ENCODE results near the gene PALD1. TPM values are rescaled to one million over a fixed set of nuclear protein-coding genes. Genes with fewer than 3 reads are reported as not detected.

The PALD1 gene
- polyA plus RNA-seq, 1 experiment, result 0.17 TPM

DNA sequence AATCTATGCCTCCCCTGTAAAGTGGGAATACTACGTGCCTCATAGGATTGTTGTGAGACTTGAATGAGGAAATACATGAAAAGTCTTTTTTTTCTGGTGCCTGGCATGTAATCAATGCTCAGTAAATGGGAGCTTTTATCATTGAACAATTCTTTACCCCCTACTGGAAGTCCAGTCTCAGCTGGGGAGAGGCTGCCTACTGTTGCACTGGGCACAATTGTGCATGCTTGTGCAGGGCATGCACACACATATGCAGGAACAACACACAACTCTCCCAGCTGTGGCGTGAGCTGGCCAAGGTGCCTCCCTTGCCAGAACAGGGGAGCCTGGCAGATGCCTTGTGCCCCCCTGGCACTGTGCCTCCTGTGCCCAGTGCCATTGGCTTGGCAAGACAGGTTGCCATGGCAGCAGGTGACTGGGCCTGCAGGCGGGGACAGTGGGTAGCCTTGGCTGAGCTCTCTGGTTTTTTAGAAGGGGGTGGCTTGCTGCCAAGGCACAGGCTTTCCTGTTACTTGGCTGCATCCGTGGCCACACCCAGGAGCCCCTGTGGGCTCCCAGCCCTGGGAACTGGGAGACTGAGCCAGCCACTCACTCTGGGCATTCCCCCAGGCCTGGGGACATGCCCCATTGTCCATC lies 16.1 kb upstream of the PALD1 start:
- no peaks in the 10 kb centered on the region for H3K9me3 ChIP-seq (ENCODE audit: control insufficient read depth, insufficient read depth, low read length)
- no peak overlapping the region for H3K27ac ChIP-seq (ENCODE audit: low read depth, low read length)
- ChIA-PET CTCF (interaction anchor here (1.5 to 2.4 kb wide), 5 partner anchors 11 to 296 kb away, joined by 4 to 19 read pairs (median 13); no protein-coding TSS in a partner anchor), POLR2A (interaction anchor here (0.7 kb wide), 1 partner anchor 1521 kb away, joined by 3 read pairs; no protein-coding TSS in a partner anchor)
- no peak for DNase-seq (ENCODE audit: low read depth, low spot score)
- peaks cover 20% of the 10 kb centered on the region for H3K27me3 ChIP-seq (ENCODE audit: control insufficient read depth, insufficient read depth, low read length)
- TF ChIP-seq, protein P1, sequence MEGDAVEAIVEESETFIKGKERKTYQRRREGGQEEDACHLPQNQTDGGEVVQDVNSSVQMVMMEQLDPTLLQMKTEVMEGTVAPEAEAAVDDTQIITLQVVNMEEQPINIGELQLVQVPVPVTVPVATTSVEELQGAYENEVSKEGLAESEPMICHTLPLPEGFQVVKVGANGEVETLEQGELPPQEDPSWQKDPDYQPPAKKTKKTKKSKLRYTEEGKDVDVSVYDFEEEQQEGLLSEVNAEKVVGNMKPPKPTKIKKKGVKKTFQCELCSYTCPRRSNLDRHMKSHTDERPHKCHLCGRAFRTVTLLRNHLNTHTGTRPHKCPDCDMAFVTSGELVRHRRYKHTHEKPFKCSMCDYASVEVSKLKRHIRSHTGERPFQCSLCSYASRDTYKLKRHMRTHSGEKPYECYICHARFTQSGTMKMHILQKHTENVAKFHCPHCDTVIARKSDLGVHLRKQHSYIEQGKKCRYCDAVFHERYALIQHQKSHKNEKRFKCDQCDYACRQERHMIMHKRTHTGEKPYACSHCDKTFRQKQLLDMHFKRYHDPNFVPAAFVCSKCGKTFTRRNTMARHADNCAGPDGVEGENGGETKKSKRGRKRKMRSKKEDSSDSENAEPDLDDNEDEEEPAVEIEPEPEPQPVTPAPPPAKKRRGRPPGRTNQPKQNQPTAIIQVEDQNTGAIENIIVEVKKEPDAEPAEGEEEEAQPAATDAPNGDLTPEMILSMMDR (IDR thresholded peaks at IDR 0.05; ENCODE audit: low read depth, low read length), result no peak
- H3K4me3 ChIP-seq (ENCODE audit: low read depth, low read length), result no peak overlapping the region

DNA sequence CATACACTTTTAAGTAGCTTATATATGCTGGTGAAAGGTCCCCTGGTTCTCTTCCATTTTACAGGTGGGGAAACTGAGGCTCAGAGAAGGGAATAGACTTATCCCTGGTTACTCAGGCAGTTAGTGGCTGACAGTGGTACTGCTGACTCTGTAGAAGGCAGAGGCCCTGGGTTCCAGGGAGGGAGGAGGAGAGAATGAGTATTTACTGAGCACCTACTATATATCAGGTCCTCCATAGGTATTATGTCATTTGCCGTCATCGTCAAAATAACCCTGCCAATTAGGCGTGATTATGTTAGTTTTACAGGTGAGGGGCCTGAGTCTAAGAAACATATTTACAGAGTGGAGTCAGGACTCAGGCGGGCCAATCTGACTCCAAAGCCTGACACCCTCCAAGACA lies 13.3 kb upstream of the PALD1 start:
- CTCF ChIA-PET, result no interaction called here
- TF ChIP-seq, protein P1 (IDR thresholded peaks at IDR 0.05; ENCODE audit: low read depth, low read length), result no peak
- H3K27me3 ChIP-seq (ENCODE audit: control insufficient read depth, insufficient read depth, low read length), result peaks cover 33% of the 10 kb centered on the region
- no peak overlapping the region for H3K4me3 ChIP-seq (ENCODE audit: low read depth, low read length)
- DNase-seq (ENCODE audit: low read depth, low spot score), result no peak
- POLR2A ChIA-PET, result no interaction called here
- H3K27ac ChIP-seq (ENCODE audit: low read depth, low read length), result no peak overlapping the region
- H3K9me3 ChIP-seq (ENCODE audit: control insufficient read depth, insufficient read depth, low read length), result no peaks in the 10 kb centered on the region

DNA sequence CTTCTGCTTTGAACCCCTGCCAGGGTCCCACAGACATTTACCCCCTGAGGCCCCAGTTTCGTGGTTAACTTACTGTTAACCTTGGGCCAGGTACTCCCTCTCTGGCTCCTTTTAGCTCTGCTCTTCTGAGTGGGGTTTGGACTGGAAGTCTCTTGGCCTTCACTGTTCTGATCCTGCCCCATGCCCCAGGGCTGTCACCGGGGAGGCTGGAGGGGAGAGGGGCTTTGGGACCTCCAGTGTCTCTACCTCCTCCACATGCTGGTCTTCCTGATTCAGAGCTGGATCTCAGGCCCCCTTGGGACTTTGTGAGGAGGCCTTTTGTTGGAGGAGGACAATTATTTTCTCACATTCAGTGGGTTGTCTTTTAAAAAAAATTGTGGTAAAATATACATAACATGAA lies 12.7 kb upstream of the PALD1 start:
- no peaks in the 10 kb centered on the region for H3K9me3 ChIP-seq (ENCODE audit: control insufficient read depth, insufficient read depth, low read length)
- ChIA-PET POLR2A (no interaction called here), CTCF (no interaction called here)
- H3K27ac ChIP-seq (ENCODE audit: low read depth, low read length), result no peak overlapping the region
- TF ChIP-seq, protein P1 (IDR thresholded peaks at IDR 0.05; ENCODE audit: low read depth, low read length), result no peak
- peaks cover 33% of the 10 kb centered on the region for H3K27me3 ChIP-seq (ENCODE audit: control insufficient read depth, insufficient read depth, low read length)
- H3K4me3 ChIP-seq (ENCODE audit: low read depth, low read length), result no peak overlapping the region
- DNase-seq (ENCODE audit: low read depth, low spot score), result no peak

DNA sequence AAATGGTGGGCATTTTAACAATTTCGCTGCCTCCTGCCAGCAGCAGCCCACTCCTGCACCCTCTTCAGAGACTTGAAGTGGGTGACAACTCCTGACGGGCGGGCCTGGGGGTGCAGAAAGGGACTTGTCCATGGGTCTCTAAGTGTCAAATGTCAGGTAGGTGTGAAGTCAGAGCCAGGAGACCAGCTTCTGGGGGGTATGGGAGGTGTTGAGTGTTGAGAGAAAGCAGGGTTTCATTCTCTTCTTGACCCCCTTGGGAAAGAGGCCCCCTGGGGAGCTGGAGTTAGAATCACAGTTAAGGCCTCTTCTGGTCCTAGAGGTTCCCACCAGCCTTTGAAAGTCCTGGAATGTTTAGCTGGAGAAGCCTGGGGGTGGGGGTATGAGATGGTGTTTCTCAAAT lies 11.6 kb upstream of the PALD1 start:
- ChIA-PET POLR2A (interaction anchor here (0.6 kb wide), 1 partner anchor 145 kb away, joined by 3 read pairs; no protein-coding TSS in a partner anchor), CTCF (no interaction called here)
- no peak for DNase-seq (ENCODE audit: low read depth, low spot score)
- Histone ChIP-seq H3K27me3 (ENCODE audit: control insufficient read depth, insufficient read depth, low read length) (peaks cover 39% of the 10 kb centered on the region), H3K4me3 (ENCODE audit: low read depth, low read length) (no peak overlapping the region), H3K27ac (ENCODE audit: low read depth, low read length) (no peak overlapping the region), H3K9me3 (ENCODE audit: control insufficient read depth, insufficient read depth, low read length) (no peaks in the 10 kb centered on the region)
- TF ChIP-seq, protein P1 (IDR thresholded peaks at IDR 0.05; ENCODE audit: low read depth, low read length), result no peak

DNA sequence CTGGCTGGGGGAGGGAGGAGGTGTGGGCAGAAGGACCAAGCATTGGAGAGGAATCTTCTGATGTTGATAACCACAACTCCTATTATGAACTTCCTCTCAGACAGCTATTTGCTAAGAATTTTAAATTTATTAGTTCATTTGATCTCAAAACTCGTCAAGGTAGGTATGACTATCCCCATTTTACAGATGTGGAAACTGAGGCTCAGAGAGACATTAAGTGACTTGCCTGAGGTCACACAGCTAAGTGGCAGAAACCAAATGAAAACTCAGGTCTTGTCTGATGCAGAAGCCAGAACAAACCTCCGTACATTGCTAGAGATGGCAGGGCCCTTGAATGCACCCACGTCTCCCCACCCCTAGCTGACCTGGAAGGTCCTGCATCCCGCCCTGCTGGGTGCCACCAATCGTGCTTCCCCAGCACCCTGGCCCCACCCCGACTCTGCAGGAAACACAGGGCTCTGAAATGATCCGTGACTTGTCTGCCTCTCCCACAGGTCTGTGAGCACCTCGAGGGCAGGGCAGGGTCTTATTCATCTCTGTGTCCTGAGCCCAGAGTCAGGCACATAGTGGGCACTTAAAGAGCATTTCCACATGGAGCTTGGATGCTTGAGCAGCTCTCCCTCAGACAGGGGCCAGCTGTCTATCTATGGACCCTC lies 5.6 kb upstream of the PALD1 start:
- H3K27ac ChIP-seq (ENCODE audit: low read depth, low read length), result no peak overlapping the region
- H3K4me3 ChIP-seq (ENCODE audit: low read depth, low read length), result no peak overlapping the region
- H3K27me3 ChIP-seq (ENCODE audit: control insufficient read depth, insufficient read depth, low read length), result peaks cover 59% of the 10 kb centered on the region
- POLR2A ChIA-PET, result no interaction called here
- CTCF ChIA-PET, result interaction anchor here (2.0 kb wide), 1 partner anchor 12 kb away, joined by 9 read pairs; no protein-coding TSS in a partner anchor
- DNase-seq (ENCODE audit: low read depth, low spot score), result no peak
- H3K9me3 ChIP-seq (ENCODE audit: control insufficient read depth, insufficient read depth, low read length), result no peaks in the 10 kb centered on the region
- TF ChIP-seq, protein P1 (IDR thresholded peaks at IDR 0.05; ENCODE audit: low read depth, low read length), result no peak

All from AG04450 (cell line).